Stimulated activated effector memory CD8-positive, alpha-beta T cell treated with anti-CD3 and anti-CD28 coated beads, Interleukin-12 subunit alpha, Interleukin-12 subunit beta, amount 100 ng/mL, for 72 hours (primary cell): ENCODE measurements around the gene DHDH.
"Not testable (repeated sequence)": the region's sequence is repeated elsewhere in the genome, so short reads cannot be mapped to it uniquely, and the experiment has no call there.

ENCODE experiments used
- ATAC-seq: fragments of 150-1000 bp; cut with Tn5 transposase; 2 replicates; pipeline ENCODE4 v1.10.0; 2021
- DNase-seq, 2 donors: peaks; one replicate each; pipeline ENCODE4 v3.0.0; 2021 to 2022; ENCODE audit warnings: low spot score in 2 of 2
- H3K27ac Mint-ChIP-seq: one replicate; pipeline ENCODE4 v1.8.0; 2022; ENCODE audit warnings: mild to moderate bottlenecking, mixed read lengths
- H3K36me3 Mint-ChIP-seq: one replicate; pipeline ENCODE4 v1.8.0; 2022; ENCODE audit warnings: mild to moderate bottlenecking, mixed read lengths
- H3K4me1 Mint-ChIP-seq: one replicate; pipeline ENCODE4 v1.8.0; 2022; ENCODE audit warnings: mixed read lengths
- H3K4me3 Mint-ChIP-seq: one replicate; pipeline ENCODE4 v1.8.0; 2022; ENCODE audit warnings: mild to moderate bottlenecking, mixed read lengths
- H3K9me3 Mint-ChIP-seq: one replicate; pipeline ENCODE4 v1.8.0; 2022; ENCODE audit warnings: mixed read lengths

Gene DHDH

DNA sequence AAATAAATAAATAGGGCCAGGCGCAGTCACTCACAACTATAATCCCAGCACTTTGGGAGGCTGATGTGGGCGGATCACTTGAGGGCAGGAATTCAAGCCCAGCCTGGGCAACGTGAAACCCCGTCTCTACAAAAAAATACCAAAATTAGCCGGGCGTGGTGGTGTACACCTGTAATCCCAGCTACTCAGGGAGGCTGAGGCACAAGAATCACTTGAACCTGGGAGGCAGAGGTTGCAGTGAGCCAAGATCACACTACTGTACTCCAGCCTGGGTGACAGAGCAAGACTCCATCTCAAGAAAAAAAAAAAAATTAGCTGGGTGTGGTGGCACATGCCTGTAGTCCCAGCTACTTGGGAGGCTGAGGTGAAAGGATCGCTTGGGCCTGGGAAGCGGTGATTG is 7.6 kb upstream of the DHDH start:
- not testable (repeated sequence) for H3K27ac Mint-ChIP-seq, H3K4me1 Mint-ChIP-seq, H3K9me3 Mint-ChIP-seq, H3K4me3 Mint-ChIP-seq, ATAC-seq, DNase-seq
- H3K36me3 Mint-ChIP-seq, result peaks cover 26% of the 10 kb centered on the region

DNA sequence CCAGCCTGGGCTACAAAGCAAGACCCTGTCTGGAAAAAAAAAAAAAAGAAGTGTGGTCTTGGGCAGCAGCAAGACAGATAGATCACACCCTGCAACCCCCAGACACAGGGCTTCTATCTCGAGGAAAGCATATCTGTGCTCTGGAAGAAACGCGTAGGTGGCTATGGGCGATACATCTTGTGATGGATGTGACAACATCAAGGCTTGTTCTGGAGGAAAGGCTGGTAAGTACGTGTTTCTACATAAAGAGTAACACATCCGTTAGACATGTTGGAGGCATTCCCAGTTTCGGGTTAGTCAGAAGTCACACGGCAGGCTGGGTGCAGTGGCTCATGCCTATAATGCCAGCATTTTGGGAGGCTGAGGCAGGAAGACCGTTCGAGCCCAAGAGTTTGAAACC is 6.6 kb upstream of the DHDH start:
- Mint-ChIP-seq H3K9me3 (no peaks in the 10 kb centered on the region), H3K4me1 (no peaks in the 10 kb centered on the region), H3K36me3 (peaks cover 26% of the 10 kb centered on the region), H3K27ac (no peak overlapping the region), H3K4me3 (peak overlapping the region; percentile 7)
- ATAC-seq (peak; percentile 47), DNase-seq (no peak)

DNA sequence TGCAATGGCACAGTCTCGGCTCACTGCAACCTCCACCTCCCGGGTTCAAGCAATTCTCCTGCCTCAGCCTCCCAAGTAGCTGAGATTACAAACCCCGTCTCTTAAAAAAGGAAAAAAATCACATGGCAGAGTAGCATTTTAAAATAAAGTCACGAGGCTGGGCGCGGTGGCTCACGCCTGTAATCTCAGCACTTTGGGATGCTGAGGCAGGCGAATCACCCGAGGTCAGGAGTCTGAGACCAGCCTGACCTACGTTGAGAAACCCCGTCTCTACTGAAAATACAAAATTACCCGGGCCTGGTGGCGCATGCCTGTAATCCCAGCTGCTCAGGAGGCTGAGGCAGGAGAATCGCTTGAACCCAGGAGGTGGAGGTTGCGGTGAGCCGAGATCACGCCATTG is 5.8 kb upstream of the DHDH start:
- H3K36me3 Mint-ChIP-seq, result peaks cover 21% of the 10 kb centered on the region
- ATAC-seq, H3K4me1 Mint-ChIP-seq, H3K4me3 Mint-ChIP-seq, H3K27ac Mint-ChIP-seq, H3K9me3 Mint-ChIP-seq, DNase-seq: not testable (repeated sequence)

DNA sequence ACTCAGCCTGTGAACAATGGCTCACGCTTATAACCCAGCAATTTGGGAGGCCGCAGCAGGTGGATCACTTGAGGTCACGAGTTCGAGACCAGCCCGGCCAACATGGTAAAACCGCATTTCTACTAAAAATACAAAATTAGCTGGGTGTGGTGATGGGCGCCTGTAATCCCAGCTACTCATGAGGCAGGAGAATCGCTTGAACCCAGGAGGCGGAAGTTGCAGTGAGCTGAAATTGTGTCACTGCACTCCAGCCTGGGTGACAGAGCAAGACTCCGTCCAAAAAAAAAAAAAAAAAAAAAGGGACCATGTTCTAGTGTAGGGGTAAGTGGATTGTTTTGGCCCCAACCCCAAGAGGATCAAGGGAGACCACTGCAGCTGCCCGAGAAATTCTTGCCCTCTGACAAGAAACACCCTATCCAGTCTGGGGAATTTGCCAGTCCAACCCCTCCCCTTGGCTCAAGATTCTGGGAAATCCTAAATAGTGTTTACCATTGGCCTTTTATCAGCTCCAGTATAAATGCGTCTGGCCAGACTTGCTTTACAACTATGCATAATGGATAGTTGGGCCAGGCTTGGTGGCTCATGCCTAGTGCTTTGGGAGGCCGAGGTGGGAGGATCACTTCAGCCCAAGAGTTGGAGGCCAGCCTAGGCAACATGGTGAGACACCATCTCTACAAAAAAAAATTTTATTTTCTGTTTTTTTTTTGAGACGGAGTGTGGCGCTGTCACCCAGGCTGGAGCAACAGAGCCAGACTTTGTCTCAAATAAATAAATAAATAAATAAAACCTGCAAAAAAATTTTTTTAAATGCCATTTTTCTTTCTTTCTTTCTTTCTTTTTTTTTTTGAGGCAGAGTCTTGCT is 5.1 kb upstream of the DHDH start:
- Mint-ChIP-seq H3K4me3 (no peak overlapping the region), H3K27ac (no peak overlapping the region), H3K9me3 (no peaks in the 10 kb centered on the region), H3K4me1 (peaks cover 4% of the 10 kb centered on the region), H3K36me3 (peaks cover 14% of the 10 kb centered on the region)
- DNase-seq (no peak), ATAC-seq (no peak)

DNA sequence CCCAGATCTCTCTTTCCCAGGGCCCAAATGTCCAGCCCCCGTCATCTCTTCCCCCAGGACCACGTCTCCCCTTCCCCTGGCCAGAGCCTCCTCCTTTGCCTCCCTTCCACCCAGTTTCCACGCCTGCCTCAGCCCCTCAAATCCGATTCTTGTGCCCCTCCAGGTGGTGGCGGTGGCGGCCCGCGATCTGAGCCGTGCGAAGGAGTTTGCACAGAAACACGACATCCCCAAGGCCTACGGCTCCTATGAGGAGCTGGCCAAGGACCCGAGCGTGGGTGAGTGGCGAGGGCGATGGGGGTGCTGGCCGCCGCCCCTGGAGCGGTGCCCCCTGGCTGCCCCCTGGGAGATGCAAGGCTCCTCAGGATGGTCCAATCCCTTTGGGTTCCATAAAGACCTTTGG is 1.3 kb downstream of the DHDH start:
- Mint-ChIP-seq H3K4me3 (no peak overlapping the region), H3K27ac (no peak overlapping the region), H3K9me3 (no peaks in the 10 kb centered on the region), H3K4me1 (peaks cover 15% of the 10 kb centered on the region), H3K36me3 (peaks cover 4% of the 10 kb centered on the region)
- DNase-seq (no peak), ATAC-seq (no peak)

DNA sequence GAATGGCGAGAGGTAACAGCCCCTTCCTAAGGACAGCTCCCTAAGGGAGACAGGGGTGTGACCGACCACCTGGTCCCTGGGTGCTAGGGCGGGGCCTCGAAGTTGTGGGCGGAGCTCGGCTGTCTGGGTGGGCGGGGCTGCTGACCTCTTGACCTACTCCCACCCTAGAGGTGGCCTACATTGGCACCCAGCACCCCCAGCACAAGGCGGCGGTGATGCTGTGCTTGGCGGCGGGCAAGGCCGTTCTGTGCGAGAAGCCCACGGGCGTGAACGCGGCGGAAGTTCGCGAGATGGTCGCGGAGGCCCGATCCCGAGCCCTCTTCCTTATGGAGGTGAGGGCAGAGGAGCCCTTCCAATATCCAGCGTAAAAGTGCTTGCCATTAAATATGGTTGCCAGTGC is 2.4 kb downstream of the DHDH start:
- Mint-ChIP-seq H3K27ac (no peak overlapping the region), H3K9me3 (no peaks in the 10 kb centered on the region), H3K4me1 (peaks cover 15% of the 10 kb centered on the region), H3K4me3 (no peak overlapping the region), H3K36me3 (peaks cover 4% of the 10 kb centered on the region)
- ATAC-seq (no peak), DNase-seq (no peak)

DNA sequence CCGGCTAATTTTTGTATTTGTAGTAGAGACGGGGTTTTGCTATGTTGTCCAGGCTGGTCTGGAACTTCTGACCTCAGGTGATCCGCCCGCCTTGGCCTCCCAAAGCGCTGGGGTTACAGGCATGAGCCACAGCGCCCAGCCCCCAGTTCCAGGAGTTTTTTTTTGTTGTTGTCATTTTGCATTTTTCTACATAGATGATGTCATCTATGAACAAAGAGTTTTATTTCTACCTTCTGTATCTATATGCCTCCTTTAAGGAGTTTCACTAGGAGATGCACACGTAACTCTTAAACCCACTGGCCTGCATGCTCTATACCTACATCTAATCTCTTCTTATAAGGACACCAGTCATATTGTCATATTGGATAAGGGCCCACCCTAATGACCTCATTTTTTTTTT is 4.8 kb downstream of the DHDH start:
- DNase-seq, result no peak
- no peak overlapping the region for H3K27ac Mint-ChIP-seq
- peaks cover 4% of the 10 kb centered on the region for H3K36me3 Mint-ChIP-seq
- peaks cover 12% of the 10 kb centered on the region for H3K4me1 Mint-ChIP-seq
- H3K4me3 Mint-ChIP-seq, result no peak overlapping the region
- H3K9me3 Mint-ChIP-seq, result no peaks in the 10 kb centered on the region
- ATAC-seq, result no peak

DNA sequence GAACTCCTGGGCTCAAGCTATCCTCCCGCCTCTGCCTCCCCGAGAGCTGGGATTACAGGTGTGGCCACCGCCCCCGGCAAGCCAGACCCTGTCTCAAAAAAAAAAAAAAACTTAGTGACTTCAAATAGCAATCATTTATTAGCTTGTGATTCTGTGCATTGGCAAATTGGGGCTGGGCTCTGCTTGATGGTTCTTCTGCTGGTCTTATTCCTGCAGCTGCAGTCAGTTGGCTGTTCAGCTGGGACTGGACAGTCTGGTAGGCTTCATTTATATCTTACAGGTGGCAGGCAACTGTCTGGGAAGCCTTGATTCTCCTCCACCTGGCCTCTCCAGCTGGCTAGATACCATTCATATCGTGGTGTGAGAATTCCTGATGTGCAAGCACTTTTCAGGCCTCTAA is 7.4 kb downstream of the DHDH start:
- no peak for ATAC-seq
- DNase-seq, result no peak
- H3K9me3 Mint-ChIP-seq, result no peaks in the 10 kb centered on the region
- no peak overlapping the region for H3K27ac Mint-ChIP-seq
- no peak overlapping the region for H3K4me3 Mint-ChIP-seq
- H3K4me1 Mint-ChIP-seq, result no peaks in the 10 kb centered on the region
- H3K36me3 Mint-ChIP-seq, result peaks cover 5% of the 10 kb centered on the region

DNA sequence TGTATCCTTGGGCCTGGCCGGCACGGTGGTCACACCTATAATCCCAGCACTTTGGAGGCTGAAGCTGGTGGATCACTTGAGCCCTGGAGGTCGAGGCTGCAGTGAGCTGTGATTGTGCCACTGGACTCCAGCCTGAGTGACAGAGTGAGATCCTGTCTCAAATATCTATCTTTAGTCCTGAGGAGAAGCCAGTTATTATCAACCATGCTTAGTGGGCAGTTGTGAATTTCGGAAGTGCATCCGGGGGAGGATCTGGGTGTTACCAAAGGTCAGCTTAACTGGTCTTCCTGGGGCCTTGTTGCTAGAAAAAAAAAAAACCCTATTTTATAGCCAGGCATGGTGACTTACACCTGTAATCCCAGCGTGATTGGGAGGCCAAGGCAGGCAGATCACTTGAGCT is 9.6 kb downstream of the DHDH start:
- Mint-ChIP-seq H3K9me3 (no peaks in the 10 kb centered on the region), H3K4me1 (no peaks in the 10 kb centered on the region), H3K36me3 (peaks cover 5% of the 10 kb centered on the region), H3K4me3 (no peak overlapping the region), H3K27ac (no peak overlapping the region)
- ATAC-seq (no peak), DNase-seq (no peak)

DNA sequence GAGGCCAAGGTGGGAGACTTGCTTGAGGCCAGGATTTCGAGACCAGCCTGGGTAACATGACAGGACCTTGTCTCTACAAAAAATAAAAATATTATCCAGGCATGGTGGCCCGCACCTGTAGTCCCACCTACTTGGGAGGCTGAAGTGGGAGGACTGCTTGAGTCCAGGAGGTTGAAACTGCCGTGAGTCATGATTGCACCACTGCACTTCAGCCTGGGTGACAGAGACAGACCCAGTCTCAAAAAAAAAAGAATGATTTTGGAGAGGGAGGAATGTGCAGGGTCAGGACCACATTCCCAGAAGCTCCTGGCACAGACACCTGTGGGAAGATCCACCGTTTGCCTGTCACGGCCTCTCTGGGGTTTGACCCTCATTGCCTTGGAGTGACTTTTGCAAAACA is 11.9 kb downstream of the DHDH start:
- ATAC-seq, result no peak
- H3K4me3 Mint-ChIP-seq, result no peak overlapping the region
- no peak overlapping the region for H3K27ac Mint-ChIP-seq
- no peak for DNase-seq
- H3K9me3 Mint-ChIP-seq, result no peaks in the 10 kb centered on the region
- H3K4me1 Mint-ChIP-seq, result no peaks in the 10 kb centered on the region
- H3K36me3 Mint-ChIP-seq, result peaks cover 5% of the 10 kb centered on the region

DNA sequence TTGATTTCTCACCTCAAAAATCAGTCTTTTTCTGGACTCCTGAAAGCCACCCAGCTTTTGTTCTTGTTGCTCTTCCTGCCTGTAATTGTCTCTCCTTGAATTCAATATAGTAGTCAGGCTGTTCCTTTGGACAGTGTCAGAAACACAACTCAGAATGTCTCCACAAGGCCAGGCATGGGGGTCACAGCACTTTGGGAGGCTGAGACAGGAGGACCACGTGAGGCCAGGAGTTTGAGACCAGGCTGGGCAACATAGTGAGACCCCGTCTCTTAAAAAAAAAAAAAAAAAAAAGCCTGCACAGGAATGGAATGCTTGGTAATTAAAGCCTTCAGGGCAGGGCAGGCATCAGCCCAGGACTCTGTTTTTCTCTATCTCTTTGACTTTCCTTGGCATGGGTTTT is 12.3 kb downstream of the DHDH start:
- no peak overlapping the region for H3K4me3 Mint-ChIP-seq

DNA sequence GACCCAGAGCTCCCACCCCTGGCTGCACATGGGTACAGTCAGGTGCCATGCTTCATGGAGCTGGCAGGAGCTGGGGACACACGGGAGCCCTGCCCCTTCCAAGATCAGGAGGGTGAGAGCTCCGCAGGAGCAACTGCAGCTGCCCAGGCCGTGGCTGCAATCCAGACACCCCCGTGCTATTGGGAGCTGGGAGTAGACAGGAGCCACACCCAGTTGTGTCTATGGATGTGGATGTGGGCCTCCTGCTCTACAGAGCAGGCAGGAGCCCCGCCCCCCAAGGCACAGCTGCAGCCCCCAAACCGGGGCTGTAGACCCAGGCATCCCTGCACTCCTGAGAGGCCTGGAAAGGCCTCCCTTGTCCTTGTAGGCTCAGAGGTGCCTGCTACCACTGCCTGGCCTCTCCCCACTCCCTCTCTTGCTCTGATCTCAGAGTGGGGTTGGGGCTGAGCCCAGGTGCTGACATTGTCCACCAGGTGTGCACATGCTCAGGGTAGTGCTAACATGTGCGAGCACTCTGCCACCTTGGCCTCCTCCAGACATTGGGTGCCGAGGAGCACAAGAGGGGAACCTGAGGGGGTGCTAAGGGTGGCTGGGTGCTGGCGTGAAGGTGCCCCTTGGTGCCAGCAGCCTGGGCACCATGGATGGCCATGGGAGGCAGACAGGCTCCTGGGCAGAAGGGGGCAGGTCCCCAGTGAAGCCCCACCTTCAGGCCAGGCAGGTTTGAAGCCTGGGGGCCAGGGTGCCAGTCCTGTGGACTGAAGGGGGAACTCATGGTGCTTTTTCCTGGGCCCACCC is 13.2 kb downstream of the DHDH start:
- H3K9me3 Mint-ChIP-seq, result no peaks in the 10 kb centered on the region
- H3K27ac Mint-ChIP-seq, result no peak overlapping the region
- DNase-seq, result no peak
- no peak for ATAC-seq
- H3K4me1 Mint-ChIP-seq, result no peaks in the 10 kb centered on the region
- peaks cover 5% of the 10 kb centered on the region for H3K36me3 Mint-ChIP-seq
- no peak overlapping the region for H3K4me3 Mint-ChIP-seq

More for the DNA sequence above, 12.3 kb downstream of the DHDH start:
- no peak overlapping the region for H3K27ac Mint-ChIP-seq
- DNase-seq (no peak), ATAC-seq (no peak)
- H3K9me3 Mint-ChIP-seq, result no peaks in the 10 kb centered on the region
- no peaks in the 10 kb centered on the region for H3K4me1 Mint-ChIP-seq
- H3K36me3 Mint-ChIP-seq, result peaks cover 5% of the 10 kb centered on the region

DNA sequence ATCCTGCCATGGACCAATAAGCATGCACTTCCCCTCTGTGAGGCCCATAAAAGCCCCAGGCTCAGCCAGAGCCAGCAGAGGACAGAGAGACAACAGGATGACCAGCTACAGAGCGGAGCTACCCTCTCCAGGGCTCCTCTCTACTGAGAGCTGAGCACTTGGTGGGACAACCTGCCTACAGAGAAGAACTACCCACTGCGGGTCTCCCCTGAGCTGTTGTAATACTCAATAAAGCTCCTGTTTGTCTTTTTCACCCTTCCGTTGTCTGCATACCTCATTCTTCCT is 13.7 kb downstream of the DHDH start:
- Mint-ChIP-seq H3K9me3 (no peaks in the 10 kb centered on the region), H3K4me3 (no peak overlapping the region), H3K27ac (no peak overlapping the region), H3K4me1 (no peaks in the 10 kb centered on the region), H3K36me3 (peaks cover 5% of the 10 kb centered on the region)
- ATAC-seq (no peak), DNase-seq (no peak)

DNA sequence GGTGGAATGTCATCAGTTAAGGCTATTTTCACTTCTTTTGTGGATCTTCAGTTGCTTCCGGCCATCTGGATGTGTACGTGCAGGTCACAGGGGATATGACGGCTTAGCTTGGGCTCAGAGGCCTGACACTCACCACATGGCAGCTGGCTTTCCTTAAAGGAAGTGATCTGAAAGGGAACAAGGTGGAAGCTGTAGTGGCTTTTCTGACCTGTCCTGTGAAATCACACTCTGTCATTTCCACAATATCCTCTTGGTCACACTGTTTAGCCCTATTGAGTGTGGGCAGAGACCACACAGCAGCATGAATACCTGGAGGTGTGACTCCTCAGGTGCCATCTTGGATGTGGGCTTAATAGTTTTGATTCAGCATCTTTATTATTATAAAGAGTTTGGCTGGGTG is 16.7 kb downstream of the DHDH start:
- H3K36me3 Mint-ChIP-seq, result peaks cover 10% of the 10 kb centered on the region
- H3K9me3 Mint-ChIP-seq, result no peaks in the 10 kb centered on the region
- H3K4me1 Mint-ChIP-seq, result peaks cover 1% of the 10 kb centered on the region
- no peak overlapping the region for H3K27ac Mint-ChIP-seq
- H3K4me3 Mint-ChIP-seq, result no peak overlapping the region
- no peak for ATAC-seq
- no peak for DNase-seq

DNA sequence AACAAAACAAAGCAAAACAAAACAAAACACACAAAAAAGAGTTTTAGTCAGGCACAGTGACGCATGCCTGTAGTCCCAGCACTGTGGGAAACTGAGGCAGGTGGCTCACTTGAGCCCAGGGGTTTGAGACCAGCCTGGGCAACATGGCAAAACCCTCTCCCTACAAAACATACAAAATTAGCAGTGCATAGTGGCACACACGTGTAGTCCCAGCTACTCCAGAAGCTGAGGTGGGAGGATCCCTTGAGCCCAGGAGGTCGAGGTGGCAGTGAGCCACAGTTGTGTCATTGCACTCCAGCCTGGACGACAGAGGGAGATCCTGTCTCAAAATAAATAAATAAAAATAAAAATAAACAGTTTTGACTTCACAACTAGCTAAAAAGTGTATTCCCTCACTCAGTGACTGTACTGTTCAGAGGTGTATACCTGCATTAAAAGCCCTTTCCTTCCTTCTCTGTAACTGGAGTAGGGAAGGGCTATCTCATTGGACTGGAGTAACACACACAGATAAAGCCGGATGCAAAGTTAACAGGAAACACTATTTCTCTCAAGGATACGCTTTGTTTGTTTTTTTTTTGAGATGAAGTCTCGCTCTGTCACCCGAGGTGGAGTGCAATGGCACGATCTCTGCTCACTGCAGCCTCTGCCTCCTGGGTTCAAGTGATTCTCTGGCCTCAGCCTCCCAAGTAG is 17.5 kb downstream of the DHDH start:
- Mint-ChIP-seq H3K4me1 (peaks cover 9% of the 10 kb centered on the region), H3K36me3 (peaks cover 18% of the 10 kb centered on the region), H3K4me3 (no peak overlapping the region), H3K27ac (no peak overlapping the region), H3K9me3 (no peaks in the 10 kb centered on the region)
- no peak for DNase-seq
- ATAC-seq, result no peak

DNA sequence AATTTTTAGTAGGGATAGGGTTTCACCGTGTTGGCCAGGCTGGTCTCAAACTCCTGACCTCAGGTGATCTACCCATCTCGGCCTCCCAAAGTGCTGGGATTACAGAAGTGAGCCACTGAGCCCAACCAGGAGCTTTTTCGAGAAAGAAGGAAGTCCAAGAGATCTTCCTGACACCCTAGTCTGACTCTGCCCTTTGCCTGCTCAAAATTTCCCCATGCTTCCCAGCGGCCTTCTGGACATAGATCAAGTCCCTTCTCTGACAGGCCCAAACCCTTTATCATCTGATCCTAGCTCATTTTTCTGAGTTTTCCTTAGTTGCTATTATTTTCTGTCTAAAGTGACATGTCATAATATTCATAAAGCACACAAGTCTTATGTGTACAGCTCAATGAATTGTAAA is 19.6 kb downstream of the DHDH start:
- H3K9me3 Mint-ChIP-seq, result no peaks in the 10 kb centered on the region
- peaks cover 40% of the 10 kb centered on the region for H3K36me3 Mint-ChIP-seq
- no peak for DNase-seq
- H3K27ac Mint-ChIP-seq, result no peak overlapping the region
- no peak for ATAC-seq
- H3K4me1 Mint-ChIP-seq, result peaks cover 24% of the 10 kb centered on the region
- H3K4me3 Mint-ChIP-seq, result no peak overlapping the region
